Measurements from ENCODE around the gene SCFD2.

DNA sequence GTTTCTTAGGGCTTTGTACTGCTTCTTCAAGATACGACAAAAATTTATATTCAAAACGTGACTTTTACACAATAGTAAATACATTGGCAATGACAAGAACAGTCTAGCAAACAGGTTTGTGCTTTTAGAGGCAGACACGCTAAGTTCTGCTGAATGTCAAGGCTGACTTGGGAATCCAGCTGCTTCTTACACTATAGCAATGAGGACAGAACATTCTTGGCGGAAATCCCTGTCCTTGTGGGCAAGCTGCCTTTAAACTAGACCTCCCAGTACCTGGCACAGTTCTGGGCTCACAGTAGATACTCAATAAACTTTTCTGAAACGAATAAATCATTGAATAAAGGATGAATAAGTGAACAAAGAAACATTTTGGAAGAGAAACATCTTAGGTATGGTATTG lies 355.5 kb downstream of the SCFD2 start:
- TF ChIP-seq YY1 (IDR thresholded peaks at IDR 0.05; ENCODE audit: low read depth) (no peak), EP300 (IDR thresholded peaks at IDR 0.05; ENCODE audit: borderline replicate concordance in 1 of 2, low read depth in 1 of 2, low read length in 1 of 2) (no peak), RFX5 (IDR thresholded peaks at IDR 0.05; ENCODE audit: low read length) (no peak), ELF1 (IDR thresholded peaks at IDR 0.05) (no peak)
- TF ChIP-seq, protein P1, sequence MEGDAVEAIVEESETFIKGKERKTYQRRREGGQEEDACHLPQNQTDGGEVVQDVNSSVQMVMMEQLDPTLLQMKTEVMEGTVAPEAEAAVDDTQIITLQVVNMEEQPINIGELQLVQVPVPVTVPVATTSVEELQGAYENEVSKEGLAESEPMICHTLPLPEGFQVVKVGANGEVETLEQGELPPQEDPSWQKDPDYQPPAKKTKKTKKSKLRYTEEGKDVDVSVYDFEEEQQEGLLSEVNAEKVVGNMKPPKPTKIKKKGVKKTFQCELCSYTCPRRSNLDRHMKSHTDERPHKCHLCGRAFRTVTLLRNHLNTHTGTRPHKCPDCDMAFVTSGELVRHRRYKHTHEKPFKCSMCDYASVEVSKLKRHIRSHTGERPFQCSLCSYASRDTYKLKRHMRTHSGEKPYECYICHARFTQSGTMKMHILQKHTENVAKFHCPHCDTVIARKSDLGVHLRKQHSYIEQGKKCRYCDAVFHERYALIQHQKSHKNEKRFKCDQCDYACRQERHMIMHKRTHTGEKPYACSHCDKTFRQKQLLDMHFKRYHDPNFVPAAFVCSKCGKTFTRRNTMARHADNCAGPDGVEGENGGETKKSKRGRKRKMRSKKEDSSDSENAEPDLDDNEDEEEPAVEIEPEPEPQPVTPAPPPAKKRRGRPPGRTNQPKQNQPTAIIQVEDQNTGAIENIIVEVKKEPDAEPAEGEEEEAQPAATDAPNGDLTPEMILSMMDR (IDR thresholded peaks at IDR 0.05) = no peak
- TF ChIP-seq, protein P2, sequence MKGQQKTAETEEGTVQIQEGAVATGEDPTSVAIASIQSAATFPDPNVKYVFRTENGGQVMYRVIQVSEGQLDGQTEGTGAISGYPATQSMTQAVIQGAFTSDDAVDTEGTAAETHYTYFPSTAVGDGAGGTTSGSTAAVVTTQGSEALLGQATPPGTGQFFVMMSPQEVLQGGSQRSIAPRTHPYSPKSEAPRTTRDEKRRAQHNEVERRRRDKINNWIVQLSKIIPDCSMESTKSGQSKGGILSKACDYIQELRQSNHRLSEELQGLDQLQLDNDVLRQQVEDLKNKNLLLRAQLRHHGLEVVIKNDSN (IDR thresholded peaks at IDR 0.05; ENCODE audit: borderline replicate concordance, low read depth) = no peak
